Panc1 (cell line): ENCODE measurements around the gene GFPT2. TPM values are rescaled to one million over a fixed set of nuclear protein-coding genes. Genes with fewer than 3 reads are reported as not detected.

Experiments used
- ATAC-seq: fragments of 200-7000 bp; cut with Tn5 transposase; 2 replicates; pipeline ENCODE4 v1.9.1; 2020; ENCODE audit warnings: mild to moderate bottlenecking, moderate library complexity
- BruUV-seq: library from RNA; stranded (reverse); fragments of 400-500 nt; replicated peaks from 2 replicates; lab custom pipeline; 2021; lab: Mats Ljungman, UMichigan
- CTCF ChIA-PET: fragments of 300-600 bp; sonication (Branson Sonifier 250); formaldehyde crosslinking; loops from one replicate; lab custom pipeline; 2022; ENCODE audit warnings: antibody characterized with exemption; lab: Charles Lee
- POLR2A ChIA-PET: fragments of 300-600 bp; sonication (Branson Sonifier 250); formaldehyde crosslinking; loops from one replicate; lab custom pipeline; 2022; ENCODE audit warnings: antibody characterized with exemption; lab: Charles Lee
- DNase-seq: peaks from one replicate; pipeline ENCODE4 v3.0.0-alpha.2; 2010; ENCODE audit warnings: low read depth, low spot score
- H3K27ac ChIP-seq: 2 replicates; pipeline ENCODE4 v1.5.1; 2011; ENCODE audit warnings: mild to moderate bottlenecking, low read length, inconsistent platforms
- H3K27me3 ChIP-seq: fragments of 200-500 bp; sonication (Bioruptor generic); 2 replicates; pipeline ENCODE4 v1.6.0; 2014; ENCODE audit warnings: low read length, inconsistent platforms; ENCODE audit not compliant: control insufficient read depth, insufficient read depth
- H3K36me3 ChIP-seq: fragments of 200-500 bp; sonication (Bioruptor generic); 2 replicates; pipeline ENCODE4 v1.5.1; 2014; ENCODE audit warnings: inconsistent platforms, mild to moderate bottlenecking, low read length, moderate library complexity; ENCODE audit not compliant: control insufficient read depth, insufficient read depth
- H3K4me1 ChIP-seq: 2 replicates; pipeline ENCODE4 v1.5.1; 2011; ENCODE audit warnings: inconsistent platforms, mild to moderate bottlenecking, low read length, moderate library complexity; ENCODE audit not compliant: control insufficient read depth, insufficient read depth
- H3K4me3 ChIP-seq, 2 experiments: 2 replicates each; pipeline ENCODE4 v1.5.1; 2011 to 2012; ENCODE audit warnings: low read depth in 2 of 2, low read length in 2 of 2, mild to moderate bottlenecking in 2 of 2, inconsistent platforms in 1 of 2, moderate library complexity in 1 of 2
- H3K9me3 ChIP-seq: fragments of 200-500 bp; sonication (Bioruptor generic); 2 replicates; pipeline ENCODE4 v1.5.1; 2014; ENCODE audit warnings: low read depth, mild to moderate bottlenecking, inconsistent platforms, low read length, moderate library complexity; ENCODE audit not compliant: control insufficient read depth, insufficient read depth
- POLR2AphosphoS5 ChIP-seq: IDR thresholded peaks from 2 replicates; pipeline ENCODE4 v1.6.1; 2012; ENCODE audit warnings: mild to moderate bottlenecking, low read depth, low read length, moderate library complexity
- SIN3A ChIP-seq: IDR thresholded peaks from 2 replicates; pipeline ENCODE4 v1.6.1; 2012; ENCODE audit warnings: low read depth, mild to moderate bottlenecking, low read length, moderate library complexity, borderline replicate concordance; ENCODE audit not compliant: insufficient read depth
- TCF7L2 ChIP-seq: IDR thresholded peaks from 2 replicates; pipeline ENCODE4 v1.6.1; 2011; ENCODE audit warnings: mild to moderate bottlenecking, low read depth, low read length, inconsistent platforms
- in situ Hi-C: cut with HindIII; loops from 2 replicates; pipeline ENCODE4 v1.10.0; 2016; ENCODE audit warnings: low sequenced_read_pairs, low pct_unique_long_range_greater_than_20kb
- intact Hi-C: fragments of 100-400 bp; cut with micrococcal nuclease; formaldehyde crosslinking; loops from one replicate; pipeline ENCODE4 v1.10.0; 2022; ENCODE audit not compliant: unreplicated experiment
- total RNA-seq: library from RNA; stranded (reverse); gene quantifications from one replicate; pipeline ENCODE4 v1.2.1, GENCODE V29; 2021; ENCODE audit not compliant: unreplicated experiment
- TF ChIP-seq, protein P1 (sequence below): fragments of 450-650 bp; IDR thresholded peaks from 2 replicates; pipeline ENCODE4 v1.5.1; 2017; ENCODE audit warnings: mild to moderate bottlenecking
- TF ChIP-seq, protein P2 (sequence below), 2 experiments: IDR thresholded peaks; 2 replicates each; pipeline ENCODE4 v1.6.1; 2011 to 2012; ENCODE audit warnings: low read depth in 2 of 2, control low read depth in 1 of 2, low read length in 1 of 2, mild to moderate bottlenecking in 1 of 2, moderate library complexity in 1 of 2; ENCODE audit not compliant: insufficient read depth in 1 of 2

Gene GFPT2
- total RNA-seq, 1 experiment from 2014 or later, result 2.1 TPM

DNA sequence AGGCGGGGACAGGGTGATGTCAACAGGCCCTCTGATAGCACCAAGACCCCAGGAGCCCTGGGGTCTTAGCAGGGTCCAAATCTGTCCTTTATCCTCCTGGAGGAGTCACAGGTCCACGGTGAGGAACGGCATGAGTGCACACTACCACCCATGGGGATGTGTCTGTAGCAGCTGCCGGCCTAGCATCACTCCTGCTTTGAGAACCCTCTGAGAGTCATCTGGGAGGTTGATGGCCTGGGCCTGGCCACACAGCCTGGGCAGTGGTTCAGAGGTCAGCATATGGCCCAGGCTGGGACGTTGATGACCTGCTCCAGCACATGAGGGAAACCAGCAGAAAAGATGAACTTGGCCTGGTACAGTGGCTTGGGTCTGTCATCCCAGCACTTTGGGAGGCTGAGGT lies 1.8 kb upstream of the GFPT2 start:
- POLR2A ChIA-PET, result interaction anchor here (0.7 kb wide), 1 partner anchor 27 kb away, joined by 4 read pairs; no protein-coding TSS in a partner anchor
- ATAC-seq, result no peak
- BruUV-seq, result no TSS peak
- in situ Hi-C loops (no loop called here), intact Hi-C loops (no loop called here)
- H3K4me1 ChIP-seq, result no peaks in the 10 kb centered on the region
- CTCF ChIA-PET, result no interaction called here
- no peaks in the 10 kb centered on the region for H3K9me3 ChIP-seq
- no peak for DNase-seq
- TF ChIP-seq POLR2AphosphoS5, result no peak
- TF ChIP-seq, protein P1, sequence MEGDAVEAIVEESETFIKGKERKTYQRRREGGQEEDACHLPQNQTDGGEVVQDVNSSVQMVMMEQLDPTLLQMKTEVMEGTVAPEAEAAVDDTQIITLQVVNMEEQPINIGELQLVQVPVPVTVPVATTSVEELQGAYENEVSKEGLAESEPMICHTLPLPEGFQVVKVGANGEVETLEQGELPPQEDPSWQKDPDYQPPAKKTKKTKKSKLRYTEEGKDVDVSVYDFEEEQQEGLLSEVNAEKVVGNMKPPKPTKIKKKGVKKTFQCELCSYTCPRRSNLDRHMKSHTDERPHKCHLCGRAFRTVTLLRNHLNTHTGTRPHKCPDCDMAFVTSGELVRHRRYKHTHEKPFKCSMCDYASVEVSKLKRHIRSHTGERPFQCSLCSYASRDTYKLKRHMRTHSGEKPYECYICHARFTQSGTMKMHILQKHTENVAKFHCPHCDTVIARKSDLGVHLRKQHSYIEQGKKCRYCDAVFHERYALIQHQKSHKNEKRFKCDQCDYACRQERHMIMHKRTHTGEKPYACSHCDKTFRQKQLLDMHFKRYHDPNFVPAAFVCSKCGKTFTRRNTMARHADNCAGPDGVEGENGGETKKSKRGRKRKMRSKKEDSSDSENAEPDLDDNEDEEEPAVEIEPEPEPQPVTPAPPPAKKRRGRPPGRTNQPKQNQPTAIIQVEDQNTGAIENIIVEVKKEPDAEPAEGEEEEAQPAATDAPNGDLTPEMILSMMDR, result no peak
- TF ChIP-seq TCF7L2, result no peak
- no peaks in the 10 kb centered on the region for H3K36me3 ChIP-seq
- peaks cover 5% of the 10 kb centered on the region; the same call in 1 of the 2 replicates for H3K27me3 ChIP-seq
- no peak overlapping the region for H3K27ac ChIP-seq
- H3K4me3 ChIP-seq, result no peak overlapping the region

DNA sequence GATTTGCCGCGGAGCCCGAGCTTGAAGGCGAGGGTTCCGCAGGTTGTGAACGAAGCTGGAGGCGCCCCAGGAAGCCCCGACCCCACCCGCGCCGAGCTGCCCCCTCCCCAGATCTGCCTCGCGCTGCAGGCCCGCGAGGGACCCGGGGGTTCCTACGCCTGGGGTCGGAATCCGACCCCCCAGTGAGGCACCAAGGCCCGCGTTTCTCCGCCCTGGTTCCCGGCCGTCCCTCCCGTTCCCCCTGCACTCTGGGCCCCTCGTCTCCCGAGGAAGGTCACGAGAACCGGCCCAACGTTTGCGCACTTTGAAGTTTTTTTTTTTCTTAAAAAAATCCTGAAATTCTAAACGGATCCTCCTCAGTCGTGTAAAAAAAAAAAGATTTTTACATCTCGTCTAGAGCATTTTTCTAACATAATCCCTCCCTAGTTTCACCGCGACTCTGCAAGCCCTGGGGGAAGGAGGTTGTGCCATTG lies 880 bp upstream of the GFPT2 start:
- Histone ChIP-seq H3K36me3 (no peaks in the 10 kb centered on the region), H3K27me3 (peaks cover 5% of the 10 kb centered on the region; the same call in 1 of the 2 replicates), H3K9me3 (no peaks in the 10 kb centered on the region), H3K4me3 (peak overlapping the region; percentile 59 to 76), H3K4me1 (no peaks in the 10 kb centered on the region), H3K27ac (no peak overlapping the region)
- TF ChIP-seq, protein P2, sequence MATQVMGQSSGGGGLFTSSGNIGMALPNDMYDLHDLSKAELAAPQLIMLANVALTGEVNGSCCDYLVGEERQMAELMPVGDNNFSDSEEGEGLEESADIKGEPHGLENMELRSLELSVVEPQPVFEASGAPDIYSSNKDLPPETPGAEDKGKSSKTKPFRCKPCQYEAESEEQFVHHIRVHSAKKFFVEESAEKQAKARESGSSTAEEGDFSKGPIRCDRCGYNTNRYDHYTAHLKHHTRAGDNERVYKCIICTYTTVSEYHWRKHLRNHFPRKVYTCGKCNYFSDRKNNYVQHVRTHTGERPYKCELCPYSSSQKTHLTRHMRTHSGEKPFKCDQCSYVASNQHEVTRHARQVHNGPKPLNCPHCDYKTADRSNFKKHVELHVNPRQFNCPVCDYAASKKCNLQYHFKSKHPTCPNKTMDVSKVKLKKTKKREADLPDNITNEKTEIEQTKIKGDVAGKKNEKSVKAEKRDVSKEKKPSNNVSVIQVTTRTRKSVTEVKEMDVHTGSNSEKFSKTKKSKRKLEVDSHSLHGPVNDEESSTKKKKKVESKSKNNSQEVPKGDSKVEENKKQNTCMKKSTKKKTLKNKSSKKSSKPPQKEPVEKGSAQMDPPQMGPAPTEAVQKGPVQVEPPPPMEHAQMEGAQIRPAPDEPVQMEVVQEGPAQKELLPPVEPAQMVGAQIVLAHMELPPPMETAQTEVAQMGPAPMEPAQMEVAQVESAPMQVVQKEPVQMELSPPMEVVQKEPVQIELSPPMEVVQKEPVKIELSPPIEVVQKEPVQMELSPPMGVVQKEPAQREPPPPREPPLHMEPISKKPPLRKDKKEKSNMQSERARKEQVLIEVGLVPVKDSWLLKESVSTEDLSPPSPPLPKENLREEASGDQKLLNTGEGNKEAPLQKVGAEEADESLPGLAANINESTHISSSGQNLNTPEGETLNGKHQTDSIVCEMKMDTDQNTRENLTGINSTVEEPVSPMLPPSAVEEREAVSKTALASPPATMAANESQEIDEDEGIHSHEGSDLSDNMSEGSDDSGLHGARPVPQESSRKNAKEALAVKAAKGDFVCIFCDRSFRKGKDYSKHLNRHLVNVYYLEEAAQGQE (IDR thresholded peaks at IDR 0.05; ENCODE audit: insufficient read depth in 1 of 2, low read depth in 2 of 2, low read length in 1 of 2), result no peak
- TF ChIP-seq, protein P1, result no peak
- no peak for TF ChIP-seq SIN3A
- TF ChIP-seq POLR2AphosphoS5, result no peak
- TF ChIP-seq TCF7L2, result no peak
- ChIA-PET POLR2A (no interaction called here), CTCF (no interaction called here)
- in situ Hi-C loops, result no loop called here
- no peak for DNase-seq
- intact Hi-C loops, result no loop called here
- ATAC-seq, result no peak
- BruUV-seq, result no TSS peak
